NCI-H187 treated with DMSO at 0.1 percent for 48 hours (cell line): ENCODE data around the gene LRSAM1.

ENCODE experiments used
- DNase-seq: peaks from one replicate; lab custom pipeline; 2025; lab: John Stamatoyannopoulos, UW

LRSAM1 gene

GRCh38 chr9:127534250-127534906 is 83.1 kb downstream of the LRSAM1 start:
- no peak for DNase-seq

GRCh38 chr9:127534931-127535330 is 83.6 kb downstream of the LRSAM1 start:
- no peak for DNase-seq

GRCh38 chr9:127535396-127535795 is 84.1 kb downstream of the LRSAM1 start:
- DNase-seq: no peak

GRCh38 chr9:127535834-127536233 is 84.5 kb downstream of the LRSAM1 start:
- DNase-seq: no peak

- no peak for DNase-seq
Measured at GRCh38 chr9:127536499-127536898, 85.2 kb downstream of the LRSAM1 start.

- no peak for DNase-seq
Measured at GRCh38 chr9:127537014-127537413, 85.7 kb downstream of the LRSAM1 start.

- DNase-seq: no peak
Measured at GRCh38 chr9:127537792-127538191, 86.5 kb downstream of the LRSAM1 start.

- DNase-seq: no peak
Measured at GRCh38 chr9:127538849-127539258, 87.5 kb downstream of the LRSAM1 start.

- no peak for DNase-seq
Measured at GRCh38 chr9:127539259-127539981, 88.1 kb downstream of the LRSAM1 start.

- no peak for DNase-seq
Measured at GRCh38 chr9:127539982-127540663, 88.8 kb downstream of the LRSAM1 start.

GRCh38 chr9:127540664-127541041 is 89.3 kb downstream of the LRSAM1 start:
- no peak for DNase-seq

- DNase-seq: no peak
Measured at GRCh38 chr9:127541176-127541575, 89.9 kb downstream of the LRSAM1 start.

- no peak for DNase-seq
Measured at GRCh38 chr9:127541865-127542264, 90.6 kb downstream of the LRSAM1 start.

GRCh38 chr9:127543221-127543620 is 91.9 kb downstream of the LRSAM1 start:
- no peak for DNase-seq

GRCh38 chr9:127543973-127544533 is 92.7 kb downstream of the LRSAM1 start:
- DNase-seq: no peak

- DNase-seq: no peak
Measured at GRCh38 chr9:127545196-127546124, 94.2 kb downstream of the LRSAM1 start.

GRCh38 chr9:127546125-127546832 is 95.0 kb downstream of the LRSAM1 start:
- DNase-seq: no peak

- no peak for DNase-seq
Measured at GRCh38 chr9:127548352-127548881, 97.1 kb downstream of the LRSAM1 start.

- DNase-seq: no peak
Measured at GRCh38 chr9:127549218-127549617, 97.9 kb downstream of the LRSAM1 start.

- no peak for DNase-seq
Measured at GRCh38 chr9:127549751-127550150, 98.4 kb downstream of the LRSAM1 start.

- no peak for DNase-seq
Measured at GRCh38 chr9:127550282-127550681, 99.0 kb downstream of the LRSAM1 start.
